Activated CD4-positive, alpha-beta T cell treated with anti-CD3 and anti-CD28 coated beads, Interleukin-2, amount 50 U/mL, for 1 hour (primary cell): ENCODE measurements around the gene NUDT4.

ENCODE experiments used
- DNase-seq: peaks from one replicate; pipeline ENCODE4 v3.0.0-alpha.2; 2020

Gene NUDT4

GRCh38 chr12:93377252-93378195 is at the start of gene NUDT4:
TSS of gene NUDT4 (plus strand) at chr12:93377925. CDS start at chr12:93378323, 398 bp downstream.
- DNase-seq: peak; percentile 97

- DNase-seq: no peak
Observed at GRCh38 chr12:93333054-93333453, 44.7 kb upstream of the NUDT4 start.

GRCh38 chr12:93333828-93334227 is 43.9 kb upstream of the NUDT4 start:
- no peak for DNase-seq

- no peak for DNase-seq
Observed at GRCh38 chr12:93335603-93336162, 42.0 kb upstream of the NUDT4 start.

GRCh38 chr12:93336291-93336741 is 41.4 kb upstream of the NUDT4 start:
- DNase-seq: no peak

- no peak for DNase-seq
Observed at GRCh38 chr12:93338598-93338997, 39.1 kb upstream of the NUDT4 start.

- DNase-seq: no peak
Observed at GRCh38 chr12:93339695-93340094, 38.0 kb upstream of the NUDT4 start.

- DNase-seq: no peak
Observed at GRCh38 chr12:93341409-93342049, 36.2 kb upstream of the NUDT4 start.

- DNase-seq: no peak
Observed at GRCh38 chr12:93347054-93347785, 30.5 kb upstream of the NUDT4 start.

GRCh38 chr12:93348575-93349435 is 28.9 kb upstream of the NUDT4 start:
- no peak for DNase-seq

- no peak for DNase-seq
Observed at GRCh38 chr12:93351726-93352125, 26.0 kb upstream of the NUDT4 start.

- DNase-seq: no peak
Observed at GRCh38 chr12:93352321-93352720, 25.4 kb upstream of the NUDT4 start.

GRCh38 chr12:93356214-93356613 is 21.5 kb upstream of the NUDT4 start:
- no peak for DNase-seq

- DNase-seq: no peak
Observed at GRCh38 chr12:93358058-93358457, 19.7 kb upstream of the NUDT4 start.

- DNase-seq: no peak
Observed at GRCh38 chr12:93358821-93359220, 18.9 kb upstream of the NUDT4 start.

GRCh38 chr12:93360688-93361087 is 17.0 kb upstream of the NUDT4 start:
- DNase-seq: no peak

- no peak for DNase-seq
Observed at GRCh38 chr12:93361151-93361919, 16.4 kb upstream of the NUDT4 start.

GRCh38 chr12:93363841-93364297 is 13.9 kb upstream of the NUDT4 start:
- no peak for DNase-seq

- no peak for DNase-seq
Observed at GRCh38 chr12:93365616-93366405, 11.9 kb upstream of the NUDT4 start.

- no peak for DNase-seq
Observed at GRCh38 chr12:93366422-93366821, 11.3 kb upstream of the NUDT4 start.
